PFSK-1 (cell line): Measurements from ENCODE around the gene EHD1.

Source experiments
- FOXP2 ChIP-seq: optimal IDR thresholded peaks from 2 replicates; pipeline ENCODE3; 2011; ENCODE audit warnings: borderline replicate concordance, control low read depth, inconsistent platforms; ENCODE audit not compliant: insufficient read depth; ENCODE audit errors: extremely low read length, extremely low read depth
- POLR2AphosphoS5 ChIP-seq: IDR thresholded peaks from 2 replicates; pipeline ENCODE4 v1.6.1; 2012; ENCODE audit warnings: low read depth, mild to moderate bottlenecking, control low read depth, low read length, moderate library complexity
- REST ChIP-seq, 2 experiments: IDR thresholded peaks; 2 replicates each; pipeline versions ENCODE4 v1.6.1 to v1.8.0; 2011 to 2012; ENCODE audit warnings: low read depth in 2 of 2, low read length in 2 of 2, control low read depth in 1 of 2, inconsistent platforms in 1 of 2, mild to moderate bottlenecking in 1 of 2, moderate library complexity in 1 of 2; ENCODE audit not compliant: insufficient read depth in 1 of 2
- SIN3A ChIP-seq: IDR thresholded peaks from 2 replicates; pipeline ENCODE4 v1.6.1; 2012; ENCODE audit warnings: mild to moderate bottlenecking, low read length, moderate library complexity, borderline replicate concordance; ENCODE audit not compliant: insufficient read depth
- TAF1 ChIP-seq: IDR thresholded peaks from 2 replicates; pipeline ENCODE4 v1.6.1; 2012; ENCODE audit warnings: low read length, control low read depth, borderline replicate concordance; ENCODE audit not compliant: insufficient read depth

The EHD1 gene

GRCh38 chr11:64867748-64868462 is 10.5 kb downstream of the EHD1 start:
- no peak for TF ChIP-seq FOXP2
- TF ChIP-seq TAF1: no peak
- no peak for TF ChIP-seq REST (IDR thresholded peaks at IDR 0.05; ENCODE audit: insufficient read depth in 1 of 2, low read depth in 2 of 2, low read length in 2 of 2)
- no peak for TF ChIP-seq POLR2AphosphoS5
- TF ChIP-seq SIN3A: no peak

DNA sequence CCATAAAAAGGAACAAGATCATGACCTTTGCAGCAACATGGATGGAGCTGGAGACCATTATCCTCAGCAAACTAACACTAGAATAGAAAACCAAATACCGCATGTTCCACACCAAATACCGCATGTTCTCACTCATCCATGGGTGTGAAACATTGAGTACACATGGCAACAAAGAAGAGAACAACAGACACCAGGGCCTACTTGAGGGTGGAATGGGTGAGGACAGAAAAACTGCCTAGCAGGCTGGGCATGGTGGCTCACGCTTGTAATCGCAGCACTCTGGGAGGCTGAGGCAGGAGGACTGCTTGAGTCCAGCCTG is 12.3 kb downstream of the EHD1 start:
- no peak for TF ChIP-seq SIN3A
- no peak for TF ChIP-seq REST (IDR thresholded peaks at IDR 0.05; ENCODE audit: insufficient read depth in 1 of 2, low read depth in 2 of 2, low read length in 2 of 2)
- TF ChIP-seq TAF1: no peak
- TF ChIP-seq POLR2AphosphoS5: no peak
- no peak for TF ChIP-seq FOXP2

GRCh38 chr11:64865286-64866172 is 12.9 kb downstream of the EHD1 start:
- TF ChIP-seq TAF1 (no peak), FOXP2 (no peak), REST (IDR thresholded peaks at IDR 0.05; ENCODE audit: insufficient read depth in 1 of 2, low read depth in 2 of 2, low read length in 2 of 2) (no peak), SIN3A (no peak), POLR2AphosphoS5 (no peak)

- no peak for TF ChIP-seq REST (IDR thresholded peaks at IDR 0.05; ENCODE audit: insufficient read depth in 1 of 2, low read depth in 2 of 2, low read length in 2 of 2)
- no peak for TF ChIP-seq FOXP2
- no peak for TF ChIP-seq POLR2AphosphoS5
- TF ChIP-seq TAF1: no peak
- TF ChIP-seq SIN3A: no peak
Measured at GRCh38 chr11:64864473-64865285, 13.7 kb downstream of the EHD1 start.
